HG02678 (cell line): ENCODE measurements around the gene CASP9.

Experiments
- ATAC-seq: cut with Tn5 transposase; IDR thresholded peaks from one replicate; pipeline ENCODE4 v1.9.1; 2021; ENCODE audit warnings: mild to moderate bottlenecking, moderate library complexity; ENCODE audit not compliant: unreplicated experiment

The CASP9 gene

GRCh38 chr1:15449567-15449966 lies 74.4 kb downstream of the CASP9 start:
- no peak for ATAC-seq

- ATAC-seq = no peak
Measured at GRCh38 chr1:15448877-15449462, 75.0 kb downstream of the CASP9 start.

- no peak for ATAC-seq
Measured at GRCh38 chr1:15446212-15446611, 77.8 kb downstream of the CASP9 start.

- ATAC-seq = no peak
Measured at GRCh38 chr1:15445390-15446122, 78.5 kb downstream of the CASP9 start.

GRCh38 chr1:15444468-15445389 lies 79.3 kb downstream of the CASP9 start:
- ATAC-seq = no peak

GRCh38 chr1:15443281-15443680 lies 80.7 kb downstream of the CASP9 start:
- ATAC-seq = no peak

- no peak for ATAC-seq
Measured at GRCh38 chr1:15442759-15443158, 81.3 kb downstream of the CASP9 start.

GRCh38 chr1:15442119-15442518 lies 81.9 kb downstream of the CASP9 start:
- no peak for ATAC-seq
